IPS DF 6.9 (cell line): ENCODE results near the gene PIEZO1.
"Not testable (repeated sequence)": the region's sequence is repeated elsewhere in the genome, so short reads cannot be mapped to it uniquely, and the experiment has no call there.

ENCODE experiments used
- DNase-seq: peaks from one replicate; pipeline ENCODE4 v3.0.0-alpha.2; 2013; ENCODE audit warnings: low read depth, low spot score
- H3K27ac ChIP-seq: one replicate; pipeline ENCODE4 v1.5.1; 2013; ENCODE audit warnings: low read length, control low read depth
- H3K27me3 ChIP-seq: 2 replicates; pipeline ENCODE4 v1.6.1; 2013; ENCODE audit warnings: mild to moderate bottlenecking, low read length; ENCODE audit not compliant: control insufficient read depth, insufficient read depth
- H3K36me3 ChIP-seq: 2 replicates; pipeline ENCODE4 v1.6.1; 2013; ENCODE audit warnings: low read length; ENCODE audit not compliant: control insufficient read depth, insufficient read depth
- H3K4me1 ChIP-seq: 2 replicates; pipeline ENCODE4 v1.6.1; 2013; ENCODE audit warnings: low read length; ENCODE audit not compliant: control insufficient read depth, insufficient read depth
- H3K4me3 ChIP-seq: 2 replicates; pipeline ENCODE4 v1.5.1; 2013; ENCODE audit warnings: mild to moderate bottlenecking, low read length
- H3K9me3 ChIP-seq: 2 replicates; pipeline ENCODE4 v1.6.1; 2013; ENCODE audit warnings: low read length, inconsistent platforms; ENCODE audit not compliant: control insufficient read depth, insufficient read depth
- WGBS: extraction: QIAGEN DNeasy Blood & Tissue Kit; methylation state at CpG from one replicate; pipeline ENCODE4 v1.1.7; 2013; ENCODE audit warnings: mixed read lengths, missing lambda C conversion rate; ENCODE audit not compliant: insufficient read length, insufficient coverage; 5-methylcytosine and 5-hydroxymethylcytosine counted together

PIEZO1 gene

DNA sequence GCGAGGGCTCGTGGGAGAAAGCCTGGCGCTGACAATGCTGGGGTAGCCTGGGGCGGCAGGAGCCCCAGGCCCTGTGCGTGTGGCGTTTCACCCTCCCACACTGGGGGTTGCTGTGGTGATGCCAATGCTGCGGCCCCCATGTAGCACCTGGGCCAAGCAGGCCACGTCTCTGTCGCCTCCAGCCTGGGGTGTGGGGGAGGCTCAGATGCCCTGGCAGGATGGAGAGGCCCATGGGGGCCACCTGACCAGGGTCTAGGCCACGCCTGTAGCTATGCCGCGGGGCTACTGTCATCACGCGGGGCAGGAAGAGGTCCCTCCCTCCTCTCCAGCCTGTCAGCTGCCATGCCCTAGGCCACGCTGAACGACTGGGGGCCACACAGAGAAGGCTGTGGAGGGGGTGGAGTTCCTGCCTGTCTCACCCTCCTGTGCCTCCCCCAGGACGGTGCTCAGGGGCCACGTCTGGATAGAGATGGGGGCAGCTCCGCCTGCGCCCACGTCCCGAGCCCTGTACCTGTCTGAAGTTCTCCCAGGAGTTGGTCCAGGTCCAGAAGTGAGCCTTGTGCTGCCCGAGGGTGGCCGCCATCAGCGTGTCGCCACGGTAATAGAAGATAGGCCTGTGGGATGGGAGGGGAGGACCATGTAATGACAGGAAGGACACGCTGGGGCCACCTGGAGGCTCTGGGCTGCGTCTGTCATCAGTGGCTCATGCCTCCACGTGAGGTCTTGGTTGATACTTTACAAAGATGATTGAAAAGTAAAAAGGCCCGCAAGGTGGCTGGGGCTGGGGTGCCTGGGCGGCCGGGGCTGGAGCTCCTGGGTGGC is 39.4 kb upstream of the PIEZO1 start:
- no peaks in the 10 kb centered on the region for H3K27me3 ChIP-seq
- H3K4me3 ChIP-seq: no peak overlapping the region
- H3K9me3 ChIP-seq: no peaks in the 10 kb centered on the region
- no peak overlapping the region for H3K27ac ChIP-seq
- no peaks in the 10 kb centered on the region; the same call in 1 of the 2 replicates for H3K36me3 ChIP-seq
- no peak for DNase-seq
- H3K4me1 ChIP-seq: no peaks in the 10 kb centered on the region
- no CpG with 5 or more reads among the region's 33 CpGs for WGBS

DNA sequence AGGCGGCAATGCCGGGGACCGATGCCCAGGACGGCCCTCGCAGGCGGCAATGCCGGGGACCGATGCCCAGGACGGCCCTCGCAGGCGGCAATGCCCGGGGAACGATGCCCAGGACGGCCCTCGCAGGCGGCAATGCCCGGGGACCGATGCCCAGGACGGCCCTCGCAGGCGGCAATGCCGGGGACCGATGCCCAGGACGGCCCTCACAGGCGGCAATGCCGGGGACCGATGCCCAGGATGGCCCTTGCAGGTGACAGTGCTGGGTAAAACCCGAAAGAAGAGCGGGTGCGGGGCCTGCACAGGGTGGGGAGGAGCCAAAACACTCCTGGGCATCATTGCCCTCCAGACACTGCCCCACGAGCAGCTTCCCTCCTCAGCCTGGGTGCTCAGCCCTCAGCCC is 38.6 kb upstream of the PIEZO1 start:
- not testable (repeated sequence) for H3K27ac ChIP-seq, H3K4me3 ChIP-seq, H3K27me3 ChIP-seq, H3K9me3 ChIP-seq, H3K4me1 ChIP-seq, H3K36me3 ChIP-seq, DNase-seq
- no CpG with 5 or more reads among the region's 31 CpGs for WGBS

DNA sequence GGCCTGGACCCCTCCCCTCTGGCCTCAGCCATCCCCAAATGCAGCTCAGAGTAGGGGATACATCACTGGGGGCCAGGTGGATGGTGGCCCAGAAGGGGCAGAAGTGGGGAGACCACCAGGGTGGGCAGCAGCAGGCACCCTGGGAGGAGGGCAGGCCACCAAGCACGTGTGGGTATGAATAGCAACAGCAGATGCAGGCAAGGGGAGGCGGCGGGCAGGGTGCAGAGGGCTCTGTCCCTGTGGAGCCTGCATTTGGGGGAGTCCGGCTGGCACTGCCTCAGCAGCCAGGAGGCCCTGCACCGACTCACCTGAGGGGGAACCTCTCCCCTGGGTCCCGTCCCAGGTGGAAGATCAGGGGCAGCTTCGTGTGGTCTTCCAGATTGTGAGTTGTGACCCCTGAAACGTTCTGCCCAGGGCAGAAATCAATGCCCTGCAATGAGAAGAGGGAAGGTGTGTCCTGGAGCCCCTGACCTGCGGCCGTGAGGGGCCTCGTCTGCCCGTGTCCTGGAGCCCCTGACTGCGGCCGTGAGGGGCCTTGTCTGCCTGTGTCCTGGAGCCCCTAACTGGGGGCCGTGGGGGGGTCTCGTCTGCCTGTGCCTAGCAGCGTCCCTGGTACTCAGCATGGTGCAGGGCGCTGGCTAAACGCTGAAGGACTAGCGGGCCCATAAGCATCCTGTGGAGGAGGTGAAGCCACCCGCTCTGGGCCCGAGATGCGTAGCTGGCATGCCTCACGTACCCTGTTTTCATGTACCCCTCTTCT is 37.4 kb upstream of the PIEZO1 start:
- Histone ChIP-seq H3K36me3 (no peaks in the 10 kb centered on the region; the same call in 1 of the 2 replicates), H3K4me1 (no peaks in the 10 kb centered on the region), H3K9me3 (no peaks in the 10 kb centered on the region), H3K4me3 (no peak overlapping the region), H3K27ac (no peak overlapping the region), H3K27me3 (no peaks in the 10 kb centered on the region)
- DNase-seq: no peak
- WGBS: no CpG with 5 or more reads among the region's 24 CpGs

DNA sequence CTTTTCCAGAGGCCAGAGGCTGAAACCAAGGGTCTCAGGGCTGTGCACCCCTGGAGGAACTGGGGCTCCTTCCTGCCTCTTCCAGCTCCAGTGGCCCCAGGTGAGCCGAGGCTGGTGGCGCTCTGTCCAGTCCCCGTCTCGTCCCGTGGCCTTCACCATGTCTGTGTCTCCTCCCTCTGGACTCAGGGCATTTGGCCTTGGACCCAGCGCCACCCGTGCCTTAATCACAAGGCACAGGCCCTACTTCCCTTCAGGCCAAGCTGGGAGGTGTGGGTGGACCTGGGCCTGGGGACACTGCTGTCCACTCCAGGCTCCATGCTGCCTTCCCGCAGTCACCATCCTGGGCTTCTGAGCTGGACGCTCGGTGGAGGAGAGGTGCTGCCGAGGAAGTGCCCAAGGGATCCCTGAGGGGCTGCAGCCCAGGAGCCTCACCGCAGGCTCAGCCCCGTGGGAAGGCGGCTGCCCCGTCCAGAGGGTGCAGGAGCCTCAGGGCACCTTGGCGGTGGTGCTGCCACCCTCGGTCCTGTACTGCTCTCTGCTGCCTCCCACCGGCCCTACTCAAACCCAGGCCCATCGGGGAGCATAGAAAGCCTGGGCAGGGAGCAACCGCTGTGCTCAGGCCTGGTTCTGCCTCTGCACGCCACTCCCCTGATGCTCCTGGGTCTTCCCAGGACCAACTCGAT is 36.3 kb upstream of the PIEZO1 start:
- WGBS: no CpG with 5 or more reads among the region's 22 CpGs
- Histone ChIP-seq H3K27me3 (no peaks in the 10 kb centered on the region), H3K4me1 (no peaks in the 10 kb centered on the region), H3K27ac (no peak overlapping the region), H3K4me3 (no peak overlapping the region), H3K36me3 (no peaks in the 10 kb centered on the region; the same call in 1 of the 2 replicates), H3K9me3 (no peaks in the 10 kb centered on the region)
- DNase-seq: no peak

DNA sequence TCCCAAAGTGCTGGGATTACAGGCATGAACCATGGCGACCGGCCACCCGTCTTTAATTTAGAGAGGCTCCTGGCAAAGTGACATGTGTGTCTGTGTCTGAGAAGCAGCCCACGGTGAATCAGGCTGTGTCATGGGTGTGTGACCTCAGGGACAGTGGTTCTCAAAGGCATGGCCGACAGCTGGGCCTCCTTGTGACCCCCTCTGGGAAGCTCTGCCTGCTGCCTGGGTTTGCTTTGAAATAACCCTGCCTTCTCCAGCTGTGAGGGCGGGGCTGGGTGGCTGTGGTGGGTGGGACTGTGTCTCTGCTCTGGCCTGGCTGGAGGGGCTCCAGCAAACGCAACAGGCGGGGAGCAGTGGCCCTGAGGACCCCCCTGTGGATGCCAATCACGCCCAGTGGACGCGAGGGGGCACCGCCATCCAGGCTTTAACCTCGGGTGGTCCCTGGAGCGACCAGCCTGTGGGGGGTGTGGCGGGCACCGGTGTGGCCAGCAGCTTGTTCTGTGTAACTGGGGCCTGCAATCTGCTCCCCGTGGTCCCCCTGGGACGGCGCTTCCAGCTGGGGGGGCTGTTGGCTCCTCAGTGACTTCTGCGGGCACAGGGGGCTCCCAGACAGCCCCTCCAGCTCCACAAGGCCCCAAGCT is 35.5 kb upstream of the PIEZO1 start:
- WGBS: no CpG with 5 or more reads among the region's 20 CpGs
- H3K4me1 ChIP-seq: no peaks in the 10 kb centered on the region
- DNase-seq: no peak
- no peaks in the 10 kb centered on the region for H3K9me3 ChIP-seq
- no peaks in the 10 kb centered on the region; the same call in 1 of the 2 replicates for H3K36me3 ChIP-seq
- H3K4me3 ChIP-seq: no peak overlapping the region
- H3K27ac ChIP-seq: no peak overlapping the region
- H3K27me3 ChIP-seq: no peaks in the 10 kb centered on the region

DNA sequence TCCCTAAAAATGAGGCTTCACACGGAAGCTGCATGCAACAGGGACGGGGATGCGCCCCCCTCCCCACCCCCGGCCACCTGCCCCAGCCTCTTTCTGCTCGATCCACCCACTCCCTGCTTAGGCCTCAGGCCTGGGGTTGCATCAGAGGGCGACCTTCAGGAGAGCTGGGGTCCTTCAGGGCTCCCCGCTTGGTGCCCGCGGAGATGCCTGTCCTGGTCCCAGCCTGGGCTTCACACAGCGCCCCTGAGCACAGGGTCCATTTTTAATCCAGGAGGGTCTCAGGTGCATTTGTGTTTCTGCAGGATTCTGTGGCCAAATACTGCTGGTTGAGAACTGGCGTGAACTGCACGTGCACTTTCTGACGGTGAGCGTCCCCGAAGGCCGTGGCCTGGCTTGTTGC is 34.1 kb upstream of the PIEZO1 start:
- H3K27ac ChIP-seq: no peak overlapping the region
- no peaks in the 10 kb centered on the region; the same call in 1 of the 2 replicates for H3K36me3 ChIP-seq
- no peaks in the 10 kb centered on the region for H3K27me3 ChIP-seq
- no peaks in the 10 kb centered on the region for H3K9me3 ChIP-seq
- no CpG with 5 or more reads among the region's 16 CpGs for WGBS
- no peak for DNase-seq
- no peaks in the 10 kb centered on the region for H3K4me1 ChIP-seq
- H3K4me3 ChIP-seq: no peak overlapping the region

DNA sequence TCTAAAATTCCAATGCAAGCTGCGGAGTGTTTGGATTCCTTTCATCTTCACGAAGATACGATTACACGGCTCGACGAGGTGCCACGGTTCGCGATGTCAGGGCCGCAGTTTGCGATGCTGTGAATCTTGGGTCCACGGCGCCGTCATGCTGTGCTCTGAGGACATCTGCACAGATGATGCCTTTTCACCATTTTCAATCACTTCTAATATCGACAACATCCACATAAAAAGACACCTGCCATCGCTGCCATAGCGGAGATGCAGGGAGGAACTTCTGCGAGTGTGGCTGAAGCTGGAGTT is 33.5 kb upstream of the PIEZO1 start:
- H3K27ac ChIP-seq: no peak overlapping the region
- no peaks in the 10 kb centered on the region; the same call in 1 of the 2 replicates for H3K36me3 ChIP-seq
- no peaks in the 10 kb centered on the region for H3K27me3 ChIP-seq
- no peak for DNase-seq
- H3K4me1 ChIP-seq: no peaks in the 10 kb centered on the region
- no CpG with 5 or more reads among the region's 18 CpGs for WGBS
- H3K4me3 ChIP-seq: no peak overlapping the region
- no peaks in the 10 kb centered on the region for H3K9me3 ChIP-seq

DNA sequence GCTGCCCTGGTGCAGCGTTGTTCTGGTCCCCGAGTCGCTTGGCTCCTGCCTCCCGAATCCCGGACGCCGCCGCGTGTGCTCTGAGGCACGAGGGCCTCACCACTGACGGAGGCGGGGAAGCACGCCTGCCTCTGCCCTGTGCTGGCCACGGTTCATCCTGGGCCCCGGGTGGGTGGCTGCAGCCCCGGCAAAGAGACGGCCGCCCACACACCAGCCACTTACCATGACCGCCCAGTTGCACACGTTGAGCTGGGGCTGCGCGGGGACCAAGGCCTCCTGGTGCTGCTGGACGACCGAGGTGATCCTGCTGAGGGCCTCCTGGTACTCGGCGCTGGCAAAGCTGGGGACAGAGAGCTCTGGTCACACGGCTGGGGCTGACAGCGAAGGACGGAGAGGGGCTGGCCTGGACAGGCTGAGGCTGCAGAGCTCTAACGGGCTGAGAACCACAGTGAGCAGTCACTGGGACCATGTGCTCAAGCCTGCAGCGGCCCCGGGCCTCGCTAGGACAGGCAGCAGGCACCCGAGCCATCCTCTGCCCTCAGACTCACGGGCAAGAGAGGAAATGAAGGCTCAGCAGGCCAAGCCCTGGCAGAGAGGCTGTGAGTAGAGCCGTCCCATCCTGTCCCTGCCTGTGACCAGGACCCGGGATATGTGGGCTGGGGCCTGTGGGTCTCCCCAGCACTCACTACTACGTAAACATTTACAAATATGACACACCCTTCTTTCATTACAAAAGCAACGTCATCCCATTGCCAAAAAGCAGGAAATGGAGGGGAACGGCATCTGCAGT is 33.0 kb upstream of the PIEZO1 start:
- no peak for DNase-seq
- H3K4me3 ChIP-seq: no peak overlapping the region
- no peaks in the 10 kb centered on the region; the same call in 1 of the 2 replicates for H3K36me3 ChIP-seq
- no peaks in the 10 kb centered on the region for H3K27me3 ChIP-seq
- H3K27ac ChIP-seq: no peak overlapping the region
- no peaks in the 10 kb centered on the region for H3K9me3 ChIP-seq
- H3K4me1 ChIP-seq: no peaks in the 10 kb centered on the region
- WGBS: no CpG with 5 or more reads among the region's 40 CpGs

DNA sequence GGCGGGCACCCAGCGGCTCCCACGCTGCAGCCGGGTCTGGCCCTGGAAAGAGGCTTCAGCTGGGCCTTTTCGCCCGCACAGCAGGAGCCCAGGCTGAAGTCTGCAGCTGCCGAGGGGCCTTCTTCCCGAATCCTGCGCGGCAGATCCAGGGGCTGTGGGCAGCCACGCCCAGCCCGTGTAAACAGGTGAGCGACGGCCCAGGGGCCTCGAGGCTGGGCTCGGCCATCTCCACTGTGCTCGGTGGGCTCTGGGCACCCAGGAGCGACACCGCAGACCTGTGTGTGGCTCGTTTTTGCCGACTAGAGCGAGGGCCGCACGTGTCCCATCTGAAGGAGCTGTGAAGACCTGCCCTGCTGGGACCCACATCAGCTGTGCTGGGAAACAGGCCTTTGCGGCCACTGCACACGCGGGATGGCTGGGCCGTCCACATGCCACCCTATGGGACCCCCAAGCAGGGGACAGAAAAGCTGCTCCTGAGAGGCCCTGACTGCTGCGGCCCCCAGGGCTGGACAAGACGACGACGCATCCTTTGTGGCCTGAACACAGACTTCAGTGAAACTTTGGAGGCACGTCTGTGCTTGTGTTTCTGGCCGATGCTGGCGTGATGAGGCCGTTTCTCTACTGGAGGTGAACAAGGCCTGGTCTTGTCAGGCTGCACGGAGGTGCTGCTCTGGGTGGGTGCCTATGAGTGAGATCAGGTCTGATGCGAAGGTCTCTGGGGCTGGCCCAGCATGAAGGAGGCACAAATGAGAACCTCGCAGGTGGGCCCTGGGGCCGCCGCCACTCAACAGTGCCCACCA is 31.9 kb upstream of the PIEZO1 start:
- no peaks in the 10 kb centered on the region for H3K9me3 ChIP-seq
- no peaks in the 10 kb centered on the region for H3K4me1 ChIP-seq
- H3K36me3 ChIP-seq: no peaks in the 10 kb centered on the region; the same call in 1 of the 2 replicates
- WGBS: no CpG with 5 or more reads among the region's 41 CpGs
- DNase-seq: no peak
- H3K4me3 ChIP-seq: no peak overlapping the region
- no peaks in the 10 kb centered on the region for H3K27me3 ChIP-seq
- no peak overlapping the region for H3K27ac ChIP-seq
